IPS-18c (cell line): Measurements from ENCODE around the gene KIAA2012.
"Not testable (repeated sequence)": the region's sequence is repeated elsewhere in the genome, so short reads cannot be mapped to it uniquely, and the experiment has no call there.

ENCODE experiments used
- H3K4me3 ChIP-seq: 2 replicates; pipeline ENCODE4 v1.7.0; 2013; ENCODE audit warnings: low read depth, mild to moderate bottlenecking, low read length, moderate library complexity; ENCODE audit not compliant: insufficient read depth
- H3K9me3 ChIP-seq: one replicate; pipeline ENCODE4 v1.6.1; 2013; ENCODE audit warnings: mild to moderate bottlenecking, low read length, moderate library complexity; ENCODE audit not compliant: control insufficient read depth, insufficient read depth

Gene KIAA2012

GRCh38 chr2:202186641-202187202, 113.7 kb downstream of the KIAA2012 start:
- no peak overlapping the region for H3K4me3 ChIP-seq
- no peaks in the 10 kb centered on the region for H3K9me3 ChIP-seq

- H3K9me3 ChIP-seq = no peaks in the 10 kb centered on the region
- no peak overlapping the region for H3K4me3 ChIP-seq
Measured at GRCh38 chr2:202187570-202187969, 114.5 kb downstream of the KIAA2012 start.

DNA sequence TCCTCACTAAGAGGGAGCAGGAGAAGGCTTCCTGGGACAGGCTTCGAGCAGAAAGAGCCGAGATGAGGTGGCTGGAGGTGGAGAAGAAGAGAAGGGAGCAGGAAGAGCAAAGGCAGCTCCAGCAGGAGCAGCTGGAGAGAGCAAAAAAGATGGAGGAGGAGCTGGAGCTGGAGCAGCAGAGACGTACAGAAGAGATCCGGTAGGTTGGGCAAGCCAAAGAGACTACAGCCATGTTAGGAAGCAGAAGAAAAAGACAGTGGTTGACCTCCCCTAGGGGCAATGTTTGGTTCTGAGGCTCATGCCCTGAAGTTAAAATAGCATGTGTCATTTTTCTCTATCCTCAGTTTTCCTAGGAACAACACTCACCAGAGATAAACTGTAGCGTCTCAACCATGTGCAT, 120.2 kb downstream of the KIAA2012 start:
- Histone ChIP-seq H3K9me3 (no peaks in the 10 kb centered on the region), H3K4me3 (no peak overlapping the region)

DNA sequence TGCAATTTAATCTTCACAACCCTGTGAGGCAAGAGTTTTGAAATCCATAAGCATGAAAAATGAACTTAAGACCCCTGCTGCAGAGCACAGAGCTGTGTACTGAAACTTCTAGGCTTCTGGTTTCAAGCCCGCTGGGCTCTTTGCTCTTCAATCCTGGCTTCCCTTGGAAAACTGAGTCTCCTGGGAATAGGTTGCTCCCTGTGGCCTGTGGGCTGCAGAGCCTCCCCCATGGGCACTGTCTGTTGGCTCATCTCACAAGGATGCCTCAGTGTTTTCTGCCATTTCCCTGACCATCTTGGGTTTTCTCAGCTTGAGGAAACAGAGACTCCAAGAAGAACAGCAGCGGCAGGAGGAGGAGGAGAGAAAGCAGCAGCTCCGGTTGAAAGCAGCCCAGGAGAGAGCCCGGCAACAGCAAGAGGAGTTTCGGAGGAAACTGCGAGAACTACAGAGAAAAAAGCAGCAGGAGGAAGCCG, 120.9 kb downstream of the KIAA2012 start:
- H3K9me3 ChIP-seq = no peaks in the 10 kb centered on the region
- no peak overlapping the region for H3K4me3 ChIP-seq

GRCh38 chr2:202194418-202194817, 121.4 kb downstream of the KIAA2012 start:
- H3K4me3 ChIP-seq = no peak overlapping the region
- no peaks in the 10 kb centered on the region for H3K9me3 ChIP-seq

GRCh38 chr2:202196727-202197126, 123.7 kb downstream of the KIAA2012 start:
- Histone ChIP-seq H3K9me3 (no peaks in the 10 kb centered on the region), H3K4me3 (no peak overlapping the region)

DNA sequence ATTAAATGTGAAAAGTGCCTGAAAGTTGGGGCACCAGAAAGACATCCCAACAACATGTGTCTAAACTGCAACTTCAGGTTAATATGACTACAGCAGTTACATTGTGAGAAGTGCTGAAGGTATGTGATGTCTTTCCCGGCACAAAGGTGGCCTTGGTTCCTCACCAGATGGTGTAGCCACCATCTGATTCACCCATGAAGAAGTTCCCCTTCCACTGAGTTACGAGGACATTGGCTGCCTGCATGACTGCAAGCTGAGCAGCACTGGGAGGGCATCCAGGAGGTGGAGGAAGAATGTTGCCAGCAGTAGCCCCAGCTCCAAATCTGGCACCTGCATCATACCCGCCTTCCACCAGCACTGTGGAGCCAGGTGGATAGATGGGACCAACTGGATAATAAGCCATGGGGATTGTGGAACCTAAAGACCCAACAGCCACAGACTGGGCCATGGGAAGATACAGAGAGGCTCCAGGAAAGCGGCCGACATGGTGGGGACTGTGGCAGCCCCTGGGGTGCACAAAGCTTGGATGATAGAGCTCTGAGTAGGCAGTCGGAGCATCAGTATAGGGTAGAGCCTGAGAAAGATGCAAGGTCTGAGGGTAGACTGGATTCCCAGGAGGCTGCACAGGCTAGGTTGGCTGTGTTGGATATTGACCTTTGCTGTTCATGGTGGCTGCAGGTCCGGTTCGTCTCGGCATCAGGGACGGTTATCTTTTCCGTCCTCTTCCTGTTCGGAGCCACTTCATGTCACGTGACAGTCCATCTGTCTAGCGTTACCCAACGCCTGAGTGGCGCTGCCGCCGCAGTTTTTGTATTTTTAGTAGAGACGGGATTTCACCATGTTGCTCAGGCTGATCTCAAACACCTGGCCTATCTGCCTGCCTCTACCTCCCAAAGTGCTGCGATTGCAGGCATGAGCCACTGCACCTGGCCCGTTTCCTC, 128.4 kb downstream of the KIAA2012 start:
- H3K4me3 ChIP-seq = no peak overlapping the region
- no peaks in the 10 kb centered on the region for H3K9me3 ChIP-seq

DNA sequence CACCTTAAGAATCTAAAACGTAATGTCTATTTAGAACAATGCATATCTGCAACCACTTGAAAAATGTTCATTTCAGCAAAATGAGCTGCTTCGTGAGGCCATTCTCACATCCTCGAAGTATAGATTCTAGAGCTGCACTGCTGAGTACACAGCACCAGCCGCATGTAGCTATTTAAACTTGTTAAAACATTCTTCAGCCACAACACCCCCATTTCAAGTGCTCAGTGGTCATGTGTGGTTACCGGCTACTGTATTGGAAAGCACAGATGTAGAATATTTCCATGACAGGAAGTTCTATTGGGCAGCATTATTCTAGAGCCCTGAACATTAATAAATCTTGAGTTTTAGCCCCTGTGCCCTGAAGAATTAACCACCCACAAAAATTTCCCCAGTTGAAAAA, 130.3 kb downstream of the KIAA2012 start:
- Histone ChIP-seq H3K9me3 (no peaks in the 10 kb centered on the region), H3K4me3 (no peak overlapping the region)

DNA sequence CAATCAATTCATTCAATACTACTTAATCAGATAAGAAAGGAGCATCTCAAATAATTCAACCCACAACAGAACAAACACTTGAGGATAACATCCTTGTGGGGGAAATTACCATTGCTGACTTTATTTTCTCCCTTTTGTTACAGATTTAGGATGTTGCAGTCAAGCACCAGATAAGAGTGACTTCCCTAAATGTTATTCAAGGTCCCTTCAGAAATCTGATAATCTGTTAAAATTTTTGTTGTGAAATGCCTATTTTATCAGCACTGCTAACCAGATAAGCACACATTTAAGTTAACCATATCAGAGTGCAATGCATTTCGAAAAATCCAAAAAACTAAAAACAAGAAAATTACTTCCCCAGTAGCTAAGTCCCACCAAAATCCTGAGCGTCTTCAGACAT, 131.8 kb downstream of the KIAA2012 start:
- no peaks in the 10 kb centered on the region for H3K9me3 ChIP-seq
- H3K4me3 ChIP-seq = no peak overlapping the region

DNA sequence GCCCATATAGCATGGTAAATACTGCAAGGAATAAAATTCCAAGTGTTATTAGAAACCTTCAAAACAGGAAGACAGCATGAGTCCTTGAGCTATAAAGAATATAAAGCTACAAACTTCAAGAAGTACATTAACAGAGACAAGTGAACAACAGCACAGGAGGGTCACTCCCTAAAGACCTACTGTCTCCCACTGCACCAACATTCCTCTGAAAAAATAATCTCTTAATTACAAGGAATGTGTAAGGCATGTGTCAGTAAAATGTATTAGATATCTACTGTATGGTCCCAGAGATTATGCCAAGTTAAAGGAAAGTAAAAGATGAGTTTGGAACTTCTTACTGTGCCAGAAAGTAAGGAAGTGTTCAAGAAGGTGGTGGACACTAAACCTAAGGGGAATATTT, 135.5 kb downstream of the KIAA2012 start:
- Histone ChIP-seq H3K9me3 (no peaks in the 10 kb centered on the region), H3K4me3 (no peak overlapping the region)

DNA sequence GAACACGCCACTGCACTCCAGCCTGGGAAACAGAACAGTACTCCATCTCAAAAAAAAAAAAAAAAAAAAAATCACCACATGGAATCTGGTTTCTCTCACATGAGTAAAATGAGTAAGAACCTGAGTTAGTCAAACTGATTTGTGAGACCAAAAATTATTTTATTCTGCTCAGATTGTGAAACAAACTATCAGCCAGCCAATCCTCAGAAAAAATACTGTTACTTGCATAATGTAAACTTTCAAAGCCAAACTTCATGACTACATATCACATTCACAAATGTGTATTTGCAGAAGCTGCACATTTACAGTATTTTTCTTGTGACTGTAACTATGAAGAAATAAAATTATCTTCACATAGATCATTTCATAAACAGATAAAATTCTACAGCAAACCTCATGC, 142.1 kb downstream of the KIAA2012 start:
- H3K9me3 ChIP-seq = no peaks in the 10 kb centered on the region
- no peak overlapping the region for H3K4me3 ChIP-seq

GRCh38 chr2:202221873-202222272, 148.8 kb downstream of the KIAA2012 start:
- no peak overlapping the region for H3K4me3 ChIP-seq
- no peaks in the 10 kb centered on the region for H3K9me3 ChIP-seq

DNA sequence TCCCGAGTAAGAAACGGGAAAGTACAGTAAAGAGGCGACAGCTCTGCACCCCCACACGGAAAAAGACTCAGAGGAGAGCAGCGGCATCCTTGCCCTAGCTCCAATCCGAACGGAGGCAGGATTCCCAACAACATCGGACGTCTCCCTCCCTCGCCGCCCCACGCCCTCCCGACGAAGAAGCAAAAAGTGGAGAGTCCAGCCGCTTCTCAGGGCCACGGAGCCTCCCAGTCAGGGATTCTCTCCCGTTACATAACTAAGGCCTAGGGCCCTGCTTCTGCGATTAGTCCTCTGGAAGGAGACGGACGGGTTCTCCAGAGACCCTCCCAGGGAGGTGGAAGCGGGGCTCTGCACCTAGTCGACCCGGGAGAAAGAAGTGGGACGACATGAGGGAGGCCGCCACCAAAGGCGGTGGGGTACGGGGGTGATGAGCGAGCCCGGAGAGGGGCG, 164.8 kb downstream of the KIAA2012 start:
- Histone ChIP-seq H3K4me3 (peak overlapping the region; percentile 97), H3K9me3 (peaks cover 3% of the 10 kb centered on the region)

- peak within 1 kb of the TSS; percentile 97 for H3K4me3 ChIP-seq
- H3K9me3 ChIP-seq = peaks cover 3% of the 10 kb centered on the region
Measured at GRCh38 chr2:202238234-202239197, 165.5 kb downstream of the KIAA2012 start, which contains the start of gene SUMO1. SUMO1 (minus strand) TSS chr2:202238597; CDS start chr2:202238451, 146 bp downstream.

- not testable (repeated sequence) for H3K9me3 ChIP-seq
Measured at GRCh38 chr2:202247710-202248109, 174.7 kb downstream of the KIAA2012 start.

GRCh38 chr2:202249521-202250253, 176.6 kb downstream of the KIAA2012 start:
- Histone ChIP-seq H3K4me3 (no peak overlapping the region), H3K9me3 (no peaks in the 10 kb centered on the region)

More at GRCh38 chr2:202247710-202248109, 174.7 kb downstream of the KIAA2012 start:
- not testable (repeated sequence) for H3K4me3 ChIP-seq
